ENCODE data around the gene TMCO6.

The TMCO6 gene

DNA sequence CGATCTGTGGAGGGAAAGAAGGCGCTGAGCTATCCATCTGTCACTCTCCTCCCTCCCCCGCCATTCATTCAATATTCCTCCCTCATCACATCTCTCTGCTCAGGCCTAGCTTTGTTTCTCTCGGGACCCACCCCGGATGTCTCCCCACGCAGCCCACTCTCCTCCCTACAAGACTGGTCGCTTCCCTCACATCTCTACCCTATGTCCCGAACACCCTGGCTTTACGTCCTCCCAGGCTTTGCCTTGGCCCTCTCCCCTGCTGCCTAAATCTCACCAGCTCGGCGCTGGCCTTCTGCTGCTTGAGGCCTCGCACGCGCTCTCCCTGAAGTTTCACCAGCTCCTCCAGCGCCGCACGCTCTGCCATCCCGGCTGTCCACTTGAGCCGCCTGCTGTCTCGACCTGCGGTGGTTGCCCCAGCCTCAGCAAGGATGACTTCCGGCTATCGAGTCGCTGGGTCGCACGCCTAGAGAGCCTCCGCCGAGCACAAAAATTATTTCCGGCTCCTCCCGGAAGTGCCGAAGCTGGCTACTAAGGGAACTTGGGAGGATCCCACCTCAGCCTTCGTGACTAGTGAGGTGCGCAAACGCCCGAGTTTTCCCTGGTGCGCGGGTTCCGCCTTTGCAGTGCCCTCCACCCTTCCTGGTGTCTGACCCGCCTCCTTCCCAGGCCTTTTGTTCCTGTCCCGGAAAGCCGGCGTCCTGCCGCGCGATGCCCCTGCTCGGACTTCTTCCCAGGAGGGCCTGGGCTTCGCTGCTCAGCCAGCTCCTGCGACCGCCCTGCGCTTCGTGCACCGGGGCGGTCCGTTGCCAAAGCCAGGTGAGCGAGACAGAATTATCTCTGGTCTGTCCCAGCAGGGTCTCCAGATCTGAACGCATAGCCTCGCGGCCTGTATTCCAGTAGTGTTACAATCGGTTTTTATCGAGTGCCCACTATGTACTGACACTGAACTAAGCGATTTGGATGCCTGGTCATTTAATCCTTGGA is 52.0 kb downstream of the TMCO6 start, which contains the start of the genes HARS1 and HARS2 (continued):
- TF ChIP-seq ZNF366 (tag by site-specific recombination; conservative IDR thresholded peaks at IDR 0.05) = peak; percentile 76; the same call in 1 of the 2 replicates
- no peak for TF ChIP-seq ZNF274 (IDR thresholded peaks at IDR 0.05; ENCODE audit: low read length)
- no peak for TF ChIP-seq ZNF274 (tag by site-specific recombination; IDR thresholded peaks at IDR 0.05; ENCODE audit: borderline replicate concordance)
- peak; percentile 58; the same call in 1 of the 2 replicates for TF ChIP-seq YY2 (tag by site-specific recombination; IDR thresholded peaks at IDR 0.05)
- TF ChIP-seq ZNF302 (tag by site-specific recombination; IDR thresholded peaks at IDR 0.05; ENCODE audit: low read depth) = no peak
- no peak for TF ChIP-seq GLIS2 (tag by site-specific recombination; IDR thresholded peaks at IDR 0.05)
- peak; percentile 81 for TF ChIP-seq SP3 (tag by site-specific recombination; IDR thresholded peaks at IDR 0.05)
- no peak for TF ChIP-seq ZNF707 (tag by site-specific recombination; IDR thresholded peaks at IDR 0.05)
- TF ChIP-seq ZNF701 (tag by site-specific recombination; IDR thresholded peaks at IDR 0.05) = no peak
- TF ChIP-seq, protein P1, sequence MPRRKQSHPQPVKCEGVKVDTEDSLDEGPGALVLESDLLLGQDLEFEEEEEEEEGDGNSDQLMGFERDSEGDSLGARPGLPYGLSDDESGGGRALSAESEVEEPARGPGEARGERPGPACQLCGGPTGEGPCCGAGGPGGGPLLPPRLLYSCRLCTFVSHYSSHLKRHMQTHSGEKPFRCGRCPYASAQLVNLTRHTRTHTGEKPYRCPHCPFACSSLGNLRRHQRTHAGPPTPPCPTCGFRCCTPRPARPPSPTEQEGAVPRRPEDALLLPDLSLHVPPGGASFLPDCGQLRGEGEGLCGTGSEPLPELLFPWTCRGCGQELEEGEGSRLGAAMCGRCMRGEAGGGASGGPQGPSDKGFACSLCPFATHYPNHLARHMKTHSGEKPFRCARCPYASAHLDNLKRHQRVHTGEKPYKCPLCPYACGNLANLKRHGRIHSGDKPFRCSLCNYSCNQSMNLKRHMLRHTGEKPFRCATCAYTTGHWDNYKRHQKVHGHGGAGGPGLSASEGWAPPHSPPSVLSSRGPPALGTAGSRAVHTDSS (tag by site-specific recombination; IDR thresholded peaks at IDR 0.05) = no peak
- TF ChIP-seq, protein P2, sequence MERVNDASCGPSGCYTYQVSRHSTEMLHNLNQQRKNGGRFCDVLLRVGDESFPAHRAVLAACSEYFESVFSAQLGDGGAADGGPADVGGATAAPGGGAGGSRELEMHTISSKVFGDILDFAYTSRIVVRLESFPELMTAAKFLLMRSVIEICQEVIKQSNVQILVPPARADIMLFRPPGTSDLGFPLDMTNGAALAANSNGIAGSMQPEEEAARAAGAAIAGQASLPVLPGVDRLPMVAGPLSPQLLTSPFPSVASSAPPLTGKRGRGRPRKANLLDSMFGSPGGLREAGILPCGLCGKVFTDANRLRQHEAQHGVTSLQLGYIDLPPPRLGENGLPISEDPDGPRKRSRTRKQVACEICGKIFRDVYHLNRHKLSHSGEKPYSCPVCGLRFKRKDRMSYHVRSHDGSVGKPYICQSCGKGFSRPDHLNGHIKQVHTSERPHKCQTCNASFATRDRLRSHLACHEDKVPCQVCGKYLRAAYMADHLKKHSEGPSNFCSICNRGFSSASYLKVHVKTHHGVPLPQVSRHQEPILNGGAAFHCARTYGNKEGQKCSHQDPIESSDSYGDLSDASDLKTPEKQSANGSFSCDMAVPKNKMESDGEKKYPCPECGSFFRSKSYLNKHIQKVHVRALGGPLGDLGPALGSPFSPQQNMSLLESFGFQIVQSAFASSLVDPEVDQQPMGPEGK (tag by site-specific recombination; IDR thresholded peaks at IDR 0.05) = peak; percentile 71; the same call in 1 of the 2 replicates
- TF ChIP-seq GLIS1 (tag by site-specific recombination; IDR thresholded peaks at IDR 0.05) = 0 out of 2 replicates have a peak, but pooled peaks have one; percentile 36
- peak; percentile 63; the same call in 1 of the 2 replicates for TF ChIP-seq ZSCAN30 (tag by site-specific recombination; IDR thresholded peaks at IDR 0.05)
- TF ChIP-seq ZNF394 (tag by site-specific recombination; IDR thresholded peaks at IDR 0.05; ENCODE audit: borderline replicate concordance) = peak; percentile 88
- peak; percentile 99 for TF ChIP-seq ZNF600 (tag by site-specific recombination; IDR thresholded peaks at IDR 0.05)
- TF ChIP-seq, protein P3, sequence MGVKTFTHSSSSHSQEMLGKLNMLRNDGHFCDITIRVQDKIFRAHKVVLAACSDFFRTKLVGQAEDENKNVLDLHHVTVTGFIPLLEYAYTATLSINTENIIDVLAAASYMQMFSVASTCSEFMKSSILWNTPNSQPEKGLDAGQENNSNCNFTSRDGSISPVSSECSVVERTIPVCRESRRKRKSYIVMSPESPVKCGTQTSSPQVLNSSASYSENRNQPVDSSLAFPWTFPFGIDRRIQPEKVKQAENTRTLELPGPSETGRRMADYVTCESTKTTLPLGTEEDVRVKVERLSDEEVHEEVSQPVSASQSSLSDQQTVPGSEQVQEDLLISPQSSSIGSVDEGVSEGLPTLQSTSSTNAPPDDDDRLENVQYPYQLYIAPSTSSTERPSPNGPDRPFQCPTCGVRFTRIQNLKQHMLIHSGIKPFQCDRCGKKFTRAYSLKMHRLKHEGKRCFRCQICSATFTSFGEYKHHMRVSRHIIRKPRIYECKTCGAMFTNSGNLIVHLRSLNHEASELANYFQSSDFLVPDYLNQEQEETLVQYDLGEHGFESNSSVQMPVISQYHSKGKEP (tag by site-specific recombination; IDR thresholded peaks at IDR 0.05) = no peak
- peak; percentile 82 for TF ChIP-seq KLF16 (tag by site-specific recombination; IDR thresholded peaks at IDR 0.05)
- TF ChIP-seq ZFP41 (tag by site-specific recombination; IDR thresholded peaks at IDR 0.05; ENCODE audit: borderline replicate concordance) = 0 out of 2 replicates have a peak, but pooled peaks have one; percentile 18
- TF ChIP-seq, protein P4, sequence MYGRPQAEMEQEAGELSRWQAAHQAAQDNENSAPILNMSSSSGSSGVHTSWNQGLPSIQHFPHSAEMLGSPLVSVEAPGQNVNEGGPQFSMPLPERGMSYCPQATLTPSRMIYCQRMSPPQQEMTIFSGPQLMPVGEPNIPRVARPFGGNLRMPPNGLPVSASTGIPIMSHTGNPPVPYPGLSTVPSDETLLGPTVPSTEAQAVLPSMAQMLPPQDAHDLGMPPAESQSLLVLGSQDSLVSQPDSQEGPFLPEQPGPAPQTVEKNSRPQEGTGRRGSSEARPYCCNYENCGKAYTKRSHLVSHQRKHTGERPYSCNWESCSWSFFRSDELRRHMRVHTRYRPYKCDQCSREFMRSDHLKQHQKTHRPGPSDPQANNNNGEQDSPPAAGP (tag by site-specific recombination; IDR thresholded peaks at IDR 0.05) = peak; percentile 77; the same call in 1 of the 2 replicates
- TF ChIP-seq ZFP69B (tag by site-specific recombination; IDR thresholded peaks at IDR 0.05) = peak; percentile 81
- TF ChIP-seq ZBTB48 (tag by site-specific recombination; IDR thresholded peaks at IDR 0.05) = peak; percentile 89
- peak; percentile 97 for TF ChIP-seq EGR2 (tag by site-specific recombination; IDR thresholded peaks at IDR 0.05; ENCODE audit: low read depth)
- TF ChIP-seq SP2 (tag by site-specific recombination; IDR thresholded peaks at IDR 0.05) = peak; percentile 94
- peak; percentile 98 for TF ChIP-seq ZBTB17 (tag by site-specific recombination; IDR thresholded peaks at IDR 0.05)
- TF ChIP-seq, protein P5, sequence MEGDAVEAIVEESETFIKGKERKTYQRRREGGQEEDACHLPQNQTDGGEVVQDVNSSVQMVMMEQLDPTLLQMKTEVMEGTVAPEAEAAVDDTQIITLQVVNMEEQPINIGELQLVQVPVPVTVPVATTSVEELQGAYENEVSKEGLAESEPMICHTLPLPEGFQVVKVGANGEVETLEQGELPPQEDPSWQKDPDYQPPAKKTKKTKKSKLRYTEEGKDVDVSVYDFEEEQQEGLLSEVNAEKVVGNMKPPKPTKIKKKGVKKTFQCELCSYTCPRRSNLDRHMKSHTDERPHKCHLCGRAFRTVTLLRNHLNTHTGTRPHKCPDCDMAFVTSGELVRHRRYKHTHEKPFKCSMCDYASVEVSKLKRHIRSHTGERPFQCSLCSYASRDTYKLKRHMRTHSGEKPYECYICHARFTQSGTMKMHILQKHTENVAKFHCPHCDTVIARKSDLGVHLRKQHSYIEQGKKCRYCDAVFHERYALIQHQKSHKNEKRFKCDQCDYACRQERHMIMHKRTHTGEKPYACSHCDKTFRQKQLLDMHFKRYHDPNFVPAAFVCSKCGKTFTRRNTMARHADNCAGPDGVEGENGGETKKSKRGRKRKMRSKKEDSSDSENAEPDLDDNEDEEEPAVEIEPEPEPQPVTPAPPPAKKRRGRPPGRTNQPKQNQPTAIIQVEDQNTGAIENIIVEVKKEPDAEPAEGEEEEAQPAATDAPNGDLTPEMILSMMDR (tag by site-specific recombination; IDR thresholded peaks at IDR 0.05) = peak; percentile 52; the same call in 1 of the 2 replicates
- TF ChIP-seq, protein P6, sequence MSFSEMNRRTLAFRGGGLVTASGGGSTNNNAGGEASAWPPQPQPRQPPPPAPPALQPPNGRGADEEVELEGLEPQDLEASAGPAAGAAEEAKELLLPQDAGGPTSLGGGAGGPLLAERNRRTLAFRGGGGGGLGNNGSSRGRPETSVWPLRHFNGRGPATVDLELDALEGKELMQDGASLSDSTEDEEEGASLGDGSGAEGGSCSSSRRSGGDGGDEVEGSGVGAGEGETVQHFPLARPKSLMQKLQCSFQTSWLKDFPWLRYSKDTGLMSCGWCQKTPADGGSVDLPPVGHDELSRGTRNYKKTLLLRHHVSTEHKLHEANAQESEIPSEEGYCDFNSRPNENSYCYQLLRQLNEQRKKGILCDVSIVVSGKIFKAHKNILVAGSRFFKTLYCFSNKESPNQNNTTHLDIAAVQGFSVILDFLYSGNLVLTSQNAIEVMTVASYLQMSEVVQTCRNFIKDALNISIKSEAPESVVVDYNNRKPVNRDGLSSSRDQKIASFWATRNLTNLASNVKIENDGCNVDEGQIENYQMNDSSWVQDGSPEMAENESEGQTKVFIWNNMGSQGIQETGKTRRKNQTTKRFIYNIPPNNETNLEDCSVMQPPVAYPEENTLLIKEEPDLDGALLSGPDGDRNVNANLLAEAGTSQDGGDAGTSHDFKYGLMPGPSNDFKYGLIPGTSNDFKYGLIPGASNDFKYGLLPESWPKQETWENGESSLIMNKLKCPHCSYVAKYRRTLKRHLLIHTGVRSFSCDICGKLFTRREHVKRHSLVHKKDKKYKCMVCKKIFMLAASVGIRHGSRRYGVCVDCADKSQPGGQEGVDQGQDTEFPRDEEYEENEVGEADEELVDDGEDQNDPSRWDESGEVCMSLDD (tag by site-specific recombination; IDR thresholded peaks at IDR 0.05) = 0 out of 2 replicates have a peak, but pooled peaks have one; percentile 27
- no peak for TF ChIP-seq ZNF248 (tag by site-specific recombination; IDR thresholded peaks at IDR 0.05)
- TF ChIP-seq ZNF558 (tag by site-specific recombination; IDR thresholded peaks at IDR 0.05) = peak; percentile 13; the same call in 1 of the 2 replicates

All from HEK293 (cell line).